GM12875 (cell line): ENCODE measurements around the gene NCK2.

Source experiments
- H3K4me3 ChIP-seq: one replicate; pipeline ENCODE4 v1.5.1; 2011; ENCODE audit warnings: low read depth, low read length, control low read depth
- TF ChIP-seq, protein P1 (sequence below): IDR thresholded peaks from 2 replicates; pipeline ENCODE4 v1.5.1; 2011; ENCODE audit warnings: low read depth, mild to moderate bottlenecking, control low read depth, inconsistent platforms, low read length, moderate library complexity, borderline replicate concordance; ENCODE audit not compliant: insufficient read depth

The NCK2 gene

DNA sequence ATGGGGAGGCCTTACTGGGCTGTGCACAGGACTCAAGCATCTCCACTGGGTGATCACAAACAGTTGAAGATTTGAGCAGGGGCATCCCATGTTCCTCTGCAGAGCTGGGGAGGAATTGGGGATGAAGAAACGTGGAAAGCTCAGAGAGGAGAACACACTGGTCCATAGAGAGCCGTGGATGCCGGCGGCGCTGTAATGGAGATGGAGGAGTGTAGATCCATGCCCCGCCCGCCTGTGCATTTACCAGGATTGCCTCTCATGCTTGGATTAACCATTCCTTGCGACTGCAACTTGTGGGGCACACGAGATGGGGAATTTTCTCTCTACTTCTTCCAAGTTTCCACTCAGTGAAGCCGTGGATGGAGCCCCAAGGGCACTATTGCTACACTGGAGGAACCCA lies 115.9 kb downstream of the NCK2 start:
- TF ChIP-seq, protein P1, sequence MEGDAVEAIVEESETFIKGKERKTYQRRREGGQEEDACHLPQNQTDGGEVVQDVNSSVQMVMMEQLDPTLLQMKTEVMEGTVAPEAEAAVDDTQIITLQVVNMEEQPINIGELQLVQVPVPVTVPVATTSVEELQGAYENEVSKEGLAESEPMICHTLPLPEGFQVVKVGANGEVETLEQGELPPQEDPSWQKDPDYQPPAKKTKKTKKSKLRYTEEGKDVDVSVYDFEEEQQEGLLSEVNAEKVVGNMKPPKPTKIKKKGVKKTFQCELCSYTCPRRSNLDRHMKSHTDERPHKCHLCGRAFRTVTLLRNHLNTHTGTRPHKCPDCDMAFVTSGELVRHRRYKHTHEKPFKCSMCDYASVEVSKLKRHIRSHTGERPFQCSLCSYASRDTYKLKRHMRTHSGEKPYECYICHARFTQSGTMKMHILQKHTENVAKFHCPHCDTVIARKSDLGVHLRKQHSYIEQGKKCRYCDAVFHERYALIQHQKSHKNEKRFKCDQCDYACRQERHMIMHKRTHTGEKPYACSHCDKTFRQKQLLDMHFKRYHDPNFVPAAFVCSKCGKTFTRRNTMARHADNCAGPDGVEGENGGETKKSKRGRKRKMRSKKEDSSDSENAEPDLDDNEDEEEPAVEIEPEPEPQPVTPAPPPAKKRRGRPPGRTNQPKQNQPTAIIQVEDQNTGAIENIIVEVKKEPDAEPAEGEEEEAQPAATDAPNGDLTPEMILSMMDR, result no peak
- no peak overlapping the region for H3K4me3 ChIP-seq

DNA sequence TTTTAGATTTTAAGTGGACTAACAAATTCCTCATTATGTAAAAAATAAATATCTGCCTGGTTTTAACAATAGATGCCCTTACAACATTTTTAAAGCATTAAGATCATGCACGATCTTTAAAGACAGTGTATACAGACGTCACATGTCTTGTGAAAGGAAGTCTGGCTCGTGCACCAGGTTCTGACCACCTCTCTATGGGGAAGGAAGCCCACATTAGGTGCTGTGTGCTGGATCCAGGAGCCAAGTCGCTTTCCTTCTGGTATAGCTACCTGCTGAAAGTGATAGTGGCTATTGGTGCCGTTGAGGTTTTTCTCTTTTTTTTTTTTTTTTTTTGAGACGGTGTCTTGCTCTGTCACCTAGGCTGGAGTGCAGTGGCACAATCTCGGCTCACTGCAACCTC lies 116.5 kb downstream of the NCK2 start:
- TF ChIP-seq, protein P1, result no peak
- H3K4me3 ChIP-seq, result no peak overlapping the region

DNA sequence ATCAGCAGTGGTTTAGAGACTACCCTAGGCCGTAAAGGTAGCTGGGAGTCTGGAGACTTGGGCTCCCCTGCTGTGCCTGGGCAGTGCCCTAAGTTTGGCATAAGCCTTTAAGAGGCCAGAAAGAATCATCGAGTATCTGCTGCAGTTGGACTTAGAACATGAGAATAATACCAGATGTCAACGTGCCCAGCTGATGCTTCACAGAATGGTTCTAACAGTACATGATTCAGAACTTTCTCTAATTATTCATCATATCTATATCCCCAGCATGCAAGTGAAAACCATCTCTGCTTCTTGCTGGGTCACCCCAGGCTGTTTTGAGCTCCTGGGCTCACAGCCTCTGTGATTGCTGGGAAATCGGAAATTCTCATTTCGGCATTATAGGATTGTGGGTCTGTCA lies 118.1 kb downstream of the NCK2 start:
- H3K4me3 ChIP-seq, result no peak overlapping the region
- TF ChIP-seq, protein P1, result no peak

DNA sequence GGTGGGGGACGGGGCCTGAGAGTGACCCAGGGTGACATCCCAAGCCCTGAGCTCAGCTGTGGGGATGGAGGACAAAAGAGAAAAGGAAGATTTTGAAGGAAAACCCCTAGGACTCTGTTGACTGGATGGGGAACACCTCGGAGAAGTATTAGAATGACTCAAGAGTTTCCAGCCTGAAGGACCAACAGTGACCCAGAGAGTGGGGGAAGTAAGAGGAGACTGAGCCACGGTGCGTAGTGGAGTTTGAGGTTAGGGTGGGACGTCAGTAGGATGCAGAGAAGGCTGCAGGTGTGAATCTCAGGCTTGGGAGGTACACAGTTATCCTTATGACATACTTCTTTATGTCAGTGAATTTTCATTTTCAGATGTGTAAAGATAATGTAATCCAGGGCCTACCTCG lies 119.5 kb downstream of the NCK2 start:
- TF ChIP-seq, protein P1, result no peak

DNA sequence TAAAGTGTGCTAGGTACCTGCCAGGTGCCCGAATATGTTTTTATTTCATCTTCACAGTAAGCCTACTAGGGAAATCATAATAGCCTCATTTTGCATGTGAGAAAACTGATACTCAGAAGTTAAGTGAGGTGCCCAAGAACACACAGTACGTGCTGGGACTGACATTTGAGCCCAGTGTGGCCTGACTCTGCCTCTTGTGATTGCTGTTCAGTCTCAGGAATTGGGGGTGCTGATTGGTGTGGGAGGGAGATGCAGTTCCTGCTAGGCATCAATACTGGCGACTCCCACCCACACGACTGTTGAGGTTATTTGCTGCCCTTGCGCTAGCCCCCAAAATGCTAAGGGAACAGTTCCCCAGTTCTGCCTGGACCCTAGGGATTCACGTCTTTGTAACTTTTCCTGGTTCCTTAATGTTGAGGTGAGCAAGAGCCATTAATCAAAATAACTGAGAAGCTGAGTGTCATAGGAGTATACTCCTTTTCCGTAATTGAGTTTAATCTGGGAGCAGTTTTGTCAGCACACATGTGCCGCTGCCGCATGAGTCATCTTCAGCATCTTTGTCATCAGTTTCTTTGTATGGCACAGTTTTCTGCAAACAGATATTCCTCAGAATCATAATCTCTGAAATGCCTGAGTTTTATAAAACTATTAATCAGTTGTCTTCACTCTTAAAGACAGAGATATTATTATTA lies 120.7 kb downstream of the NCK2 start:
- TF ChIP-seq, protein P1, result no peak

More for the DNA sequence above, 119.5 kb downstream of the NCK2 start:
- H3K4me3 ChIP-seq, result no peak overlapping the region

DNA sequence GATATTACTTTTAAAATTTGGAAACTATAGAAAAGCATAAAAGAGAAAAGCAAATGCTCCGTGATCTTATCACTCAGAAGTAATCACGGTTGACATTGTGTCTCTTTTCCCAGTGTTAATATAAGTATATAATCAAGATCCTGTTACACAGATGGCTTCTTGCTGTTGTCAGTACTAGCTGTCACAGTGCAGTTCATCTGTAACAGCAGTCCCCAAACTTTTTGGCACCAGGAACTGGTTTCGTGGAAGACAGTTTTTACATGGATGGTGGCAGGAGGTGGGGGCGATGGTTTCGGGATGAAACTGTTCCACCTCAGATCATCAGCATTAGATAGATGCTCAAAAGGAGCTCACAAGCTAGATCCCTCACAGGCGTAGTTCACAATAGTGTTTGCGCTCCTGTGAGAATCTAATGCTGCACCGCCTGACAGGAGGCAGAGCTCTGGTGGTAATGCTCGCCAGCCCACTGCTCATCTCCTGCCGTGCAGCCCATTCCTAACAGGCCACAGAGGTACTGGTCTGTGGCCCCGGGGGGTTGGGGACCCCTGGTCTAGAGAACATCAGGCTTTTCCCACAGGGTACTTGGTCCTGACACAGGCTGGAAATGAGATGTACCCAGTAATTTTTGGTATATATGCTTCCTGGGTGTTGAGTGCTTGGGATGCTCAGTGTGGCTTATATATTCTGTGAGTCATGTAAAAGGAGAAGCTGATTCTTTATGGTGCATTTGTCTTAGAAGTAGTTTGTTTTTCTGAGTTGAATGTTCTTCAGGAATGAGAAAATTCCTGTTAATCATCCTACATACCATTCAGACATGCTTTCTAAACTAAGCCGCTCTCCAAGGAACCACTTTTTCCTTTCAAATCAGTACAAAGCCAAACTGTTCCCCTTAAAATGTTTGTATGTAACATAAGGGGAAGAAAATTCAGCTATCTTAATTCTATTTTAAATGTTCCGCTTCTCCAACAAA lies 121.8 kb downstream of the NCK2 start:
- H3K4me3 ChIP-seq, result no peak overlapping the region
- TF ChIP-seq, protein P1, result no peak

More for the DNA sequence above, 120.7 kb downstream of the NCK2 start:
- H3K4me3 ChIP-seq, result no peak overlapping the region
